CD4-positive, CD25-positive, alpha-beta regulatory T cell (primary cell): ENCODE results near the gene ZNF469. TPM values are rescaled to one million over a fixed set of nuclear protein-coding genes. Genes with fewer than 3 reads are reported as not detected.
A peak's percentile ranks its signal among the peaks of the same experiment; 100 is the strongest.

Experiments
- ATAC-seq, 2 donors: fragments of 150-1000 bp; cut with Tn5 transposase; one replicate each; pipeline ENCODE4 v1.10.0; 2021; ENCODE audit warnings: low read depth in 2 of 2, moderate number of reproducible peaks in 2 of 2, moderate library complexity in 1 of 2
- DNase-seq, 3 donors: peaks; one replicate each; pipeline versions ENCODE4 v3.0.0 to v3.0.0-alpha.2; 2012 to 2022; ENCODE audit warnings: mixed read lengths in 1 of 3
- H3K27ac ChIP-seq: one replicate; pipeline ENCODE4 v1.7.0; 2013; ENCODE audit warnings: mild to moderate bottlenecking, low read length; ENCODE audit not compliant: insufficient read depth, poor library complexity, severe bottlenecking
- H3K27me3 ChIP-seq: one replicate; pipeline ENCODE4 v1.7.0; 2013; ENCODE audit warnings: low read length; ENCODE audit not compliant: control insufficient read depth, insufficient read depth
- H3K36me3 ChIP-seq: one replicate; pipeline ENCODE4 v1.7.0; 2013; ENCODE audit warnings: mild to moderate bottlenecking, low read length, moderate library complexity; ENCODE audit not compliant: control insufficient read depth, insufficient read depth
- H3K4me1 ChIP-seq: 2 replicates; pipeline ENCODE4 v1.7.0; 2013; ENCODE audit warnings: mild to moderate bottlenecking, low read length; ENCODE audit not compliant: insufficient read depth, control insufficient read depth, poor library complexity, severe bottlenecking
- H3K4me3 ChIP-seq: one replicate; pipeline ENCODE4 v1.7.0; 2013; ENCODE audit warnings: low read depth, mild to moderate bottlenecking, low read length, moderate library complexity
- H3K9me3 ChIP-seq, 2 experiments: 1 replicate in 1 of 2; 2 replicates in 1 of 2; pipeline ENCODE4 v1.7.0; 2013; ENCODE audit warnings: low read length in 2 of 2, mild to moderate bottlenecking in 1 of 2, moderate library complexity in 1 of 2; ENCODE audit not compliant: control insufficient read depth in 2 of 2
- H3K27ac Mint-ChIP-seq, 3 donors: one replicate each; pipeline ENCODE4 v1.8.0; 2020 to 2022; ENCODE audit warnings: mild to moderate bottlenecking in 3 of 3, mixed read lengths in 3 of 3, moderate library complexity in 2 of 3
- H3K27me3 Mint-ChIP-seq: one replicate; pipeline ENCODE4 v1.8.0; 2022; ENCODE audit warnings: mild to moderate bottlenecking, mixed read lengths
- H3K36me3 Mint-ChIP-seq: one replicate; pipeline ENCODE4 v1.8.0; 2020; ENCODE audit warnings: mixed read lengths
- H3K4me1 Mint-ChIP-seq, 4 donors: one replicate each; pipeline ENCODE4 v1.8.0; 2020 to 2022; ENCODE audit warnings: mixed read lengths in 4 of 4, mild to moderate bottlenecking in 1 of 4
- H3K4me3 Mint-ChIP-seq, 4 donors: one replicate each; pipeline ENCODE4 v1.8.0; 2020 to 2022; ENCODE audit warnings: mild to moderate bottlenecking in 4 of 4, mixed read lengths in 4 of 4, moderate library complexity in 3 of 4
- H3K9me3 Mint-ChIP-seq, 7 donors: one replicate each; pipeline ENCODE4 v1.8.0; 2020 to 2022; ENCODE audit warnings: mixed read lengths in 7 of 7, mild to moderate bottlenecking in 3 of 7, moderate library complexity in 2 of 7
- polyA plus RNA-seq, 4 donors: library from polyadenylated mRNA; unstranded; fragments of 300-500 nt; fragmentation: Illumina TruSeq; gene quantifications; one replicate each; pipeline ENCODE4 v1.2.3, GENCODE V29; 2021
- total RNA-seq: library from RNA; stranded (reverse); gene quantifications from one replicate; pipeline ENCODE4 v1.2.3, GENCODE V29; 2022

Gene ZNF469
- total and polyA plus RNA-seq, 5 donors from 2014 or later = 0.01 to 0.32 (median 0.02) TPM; not detected in 2

- Histone ChIP-seq H3K27me3 (no peaks in the 10 kb centered on the region), H3K4me3 (no peak overlapping the region), H3K4me1 (peaks cover 5% of the 10 kb centered on the region), H3K9me3 (no peaks in the 10 kb centered on the region), H3K36me3 (no peaks in the 10 kb centered on the region), H3K27ac (no peak overlapping the region)
- no peak for DNase-seq
- H3K27me3 Mint-ChIP-seq = no peaks in the 10 kb centered on the region
- no peaks in the 10 kb centered on the region for H3K36me3 Mint-ChIP-seq
- peaks cover 0 to 3% (median 0%) of the 10 kb centered on the region in 7 donors for H3K9me3 Mint-ChIP-seq
- ATAC-seq = no peak
- peak overlapping the region in 1 of 3 donors; percentile 43 for H3K27ac Mint-ChIP-seq
- H3K4me1 Mint-ChIP-seq = peaks cover 0 to 12% (median 4%) of the 10 kb centered on the region in 4 donors
- H3K4me3 Mint-ChIP-seq = no peak overlapping the region
These were observed 32.6 kb upstream of the ZNF469 start for GRCh38 chr16:88349903-88350900.

DNA sequence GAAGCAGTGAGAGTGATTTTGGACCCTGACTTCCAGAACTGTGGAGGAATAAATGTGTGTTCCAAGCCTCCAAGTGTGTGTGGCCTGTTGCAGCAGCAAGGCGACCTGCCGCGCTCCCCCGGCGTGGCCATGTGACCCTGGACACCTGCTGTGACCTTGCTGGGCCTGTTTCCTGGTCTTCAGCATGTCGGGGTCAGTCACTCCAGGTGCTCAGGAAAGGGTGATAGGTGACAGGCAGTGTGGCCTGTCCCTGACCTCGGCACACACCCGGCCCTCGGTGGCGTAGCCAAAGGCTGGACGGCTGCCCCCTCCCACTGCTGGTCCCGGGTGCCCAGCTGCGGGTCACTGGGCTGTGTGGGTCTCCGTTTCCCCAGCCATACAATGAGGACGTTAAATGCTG, 31.8 kb upstream of the ZNF469 start:
- DNase-seq (no peak), ATAC-seq (no peak)
- no peak overlapping the region for H3K4me3 Mint-ChIP-seq
- peaks cover 0 to 12% (median 4%) of the 10 kb centered on the region in 4 donors for H3K4me1 Mint-ChIP-seq
- H3K4me3 ChIP-seq = no peak overlapping the region
- H3K27me3 ChIP-seq = no peaks in the 10 kb centered on the region
- no peaks in the 10 kb centered on the region for H3K27me3 Mint-ChIP-seq
- H3K9me3 ChIP-seq = no peaks in the 10 kb centered on the region
- H3K4me1 ChIP-seq = peaks cover 5% of the 10 kb centered on the region
- H3K36me3 ChIP-seq = no peaks in the 10 kb centered on the region
- H3K36me3 Mint-ChIP-seq = no peaks in the 10 kb centered on the region
- H3K27ac Mint-ChIP-seq = no peak overlapping the region
- H3K9me3 Mint-ChIP-seq = peaks cover 0 to 3% (median 0%) of the 10 kb centered on the region in 7 donors
- H3K27ac ChIP-seq = no peak overlapping the region

DNA sequence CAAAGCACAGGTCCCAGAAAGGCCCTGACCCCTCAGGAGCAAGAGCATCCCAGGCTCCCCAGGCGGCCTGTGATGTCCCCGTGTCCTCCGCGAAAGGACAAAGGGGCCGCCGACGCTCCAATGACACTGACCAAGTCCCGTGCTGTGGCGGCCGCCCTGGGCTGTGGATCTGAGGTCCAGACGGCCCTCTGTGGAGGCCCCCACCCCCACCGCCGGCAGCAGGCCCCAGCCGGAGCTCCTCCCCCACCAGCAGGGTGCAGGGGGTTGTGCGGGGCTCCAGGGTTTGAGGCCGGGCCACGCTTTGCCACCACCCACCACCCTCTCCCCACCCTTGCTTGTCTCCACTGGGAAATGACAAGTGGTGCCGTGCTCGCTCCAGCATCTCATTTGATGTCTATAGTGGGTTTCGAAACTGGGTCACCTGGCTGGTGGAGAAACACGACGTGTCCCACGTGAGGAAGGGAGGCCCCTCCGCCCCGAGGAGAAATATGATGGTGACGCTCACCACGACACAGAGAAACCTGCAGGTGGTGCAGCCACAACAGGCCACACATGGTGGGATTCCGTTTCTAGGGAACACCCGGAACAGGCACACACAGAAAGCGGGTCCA, 31.2 kb upstream of the ZNF469 start:
- no peaks in the 10 kb centered on the region for H3K36me3 Mint-ChIP-seq
- H3K4me1 Mint-ChIP-seq = peaks cover 0 to 12% (median 4%) of the 10 kb centered on the region in 4 donors
- H3K27me3 ChIP-seq = no peaks in the 10 kb centered on the region
- ATAC-seq (no peak), DNase-seq (no peak)
- no peak overlapping the region for H3K4me3 ChIP-seq
- no peak overlapping the region for H3K4me3 Mint-ChIP-seq
- no peak overlapping the region for H3K27ac ChIP-seq
- H3K9me3 Mint-ChIP-seq = peaks cover 0 to 3% (median 0%) of the 10 kb centered on the region in 7 donors
- H3K4me1 ChIP-seq = peaks cover 5% of the 10 kb centered on the region
- no peaks in the 10 kb centered on the region for H3K27me3 Mint-ChIP-seq
- no peaks in the 10 kb centered on the region for H3K9me3 ChIP-seq
- H3K36me3 ChIP-seq = no peaks in the 10 kb centered on the region
- H3K27ac Mint-ChIP-seq = no peak overlapping the region

GRCh38 chr16:88352261-88353200, 30.2 kb upstream of the ZNF469 start:
- no peak for DNase-seq
- H3K4me1 ChIP-seq = peaks cover 5% of the 10 kb centered on the region
- H3K4me3 ChIP-seq = no peak overlapping the region
- no peaks in the 10 kb centered on the region for H3K9me3 ChIP-seq
- Mint-ChIP-seq H3K27ac (no peak overlapping the region), H3K4me1 (peaks cover 0 to 9% (median 4%) of the 10 kb centered on the region in 4 donors), H3K36me3 (no peaks in the 10 kb centered on the region), H3K9me3 (peaks cover 0 to 3% (median 0%) of the 10 kb centered on the region in 7 donors), H3K4me3 (no peak overlapping the region), H3K27me3 (no peaks in the 10 kb centered on the region)
- no peaks in the 10 kb centered on the region for H3K27me3 ChIP-seq
- H3K27ac ChIP-seq = no peak overlapping the region
- ATAC-seq = no peak
- no peaks in the 10 kb centered on the region for H3K36me3 ChIP-seq

DNA sequence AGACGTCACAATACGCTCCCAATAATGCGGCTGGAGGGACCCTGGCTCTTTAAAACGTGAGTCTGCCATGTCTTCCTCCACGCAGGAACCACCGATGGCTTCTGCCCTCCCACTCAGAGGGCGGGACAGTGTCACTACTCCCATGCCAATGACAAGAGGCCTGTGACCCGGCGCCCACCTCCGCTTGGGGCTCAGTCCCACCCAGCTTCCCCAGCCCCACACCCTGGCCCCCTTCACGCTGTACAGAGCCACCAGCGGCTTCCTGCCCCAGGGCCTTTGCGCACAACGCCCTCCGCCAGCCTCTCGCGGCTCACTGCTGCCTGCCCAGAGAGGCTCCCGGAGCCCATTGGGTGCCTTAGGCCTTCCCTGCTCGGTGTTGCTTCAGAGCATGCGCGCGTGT, 29.5 kb upstream of the ZNF469 start:
- Mint-ChIP-seq H3K36me3 (no peaks in the 10 kb centered on the region), H3K4me3 (no peak overlapping the region), H3K9me3 (peaks cover 0 to 3% (median 0%) of the 10 kb centered on the region in 7 donors), H3K27me3 (no peaks in the 10 kb centered on the region), H3K4me1 (peaks cover 0 to 4% (median 4%) of the 10 kb centered on the region in 4 donors), H3K27ac (no peak overlapping the region)
- DNase-seq (no peak), ATAC-seq (no peak)
- Histone ChIP-seq H3K36me3 (no peaks in the 10 kb centered on the region), H3K27ac (no peak overlapping the region), H3K27me3 (no peaks in the 10 kb centered on the region), H3K4me3 (no peak overlapping the region), H3K9me3 (no peaks in the 10 kb centered on the region), H3K4me1 (peaks cover under 1% of the 10 kb centered on the region)

GRCh38 chr16:88353691-88354090, 29.1 kb upstream of the ZNF469 start:
- H3K27me3 ChIP-seq = no peaks in the 10 kb centered on the region
- no peak overlapping the region for H3K27ac ChIP-seq
- Mint-ChIP-seq H3K4me3 (no peak overlapping the region), H3K9me3 (peaks cover 0 to 3% (median 0%) of the 10 kb centered on the region in 7 donors), H3K4me1 (peaks cover 0 to 4% (median 4%) of the 10 kb centered on the region in 4 donors), H3K27ac (no peak overlapping the region), H3K27me3 (no peaks in the 10 kb centered on the region), H3K36me3 (no peaks in the 10 kb centered on the region)
- ATAC-seq = no peak
- H3K4me3 ChIP-seq = no peak overlapping the region
- no peak for DNase-seq
- no peaks in the 10 kb centered on the region for H3K9me3 ChIP-seq
- H3K36me3 ChIP-seq = no peaks in the 10 kb centered on the region
- H3K4me1 ChIP-seq = no peaks in the 10 kb centered on the region
